ENCODE measurements around the gene POU6F2. TPM values are rescaled to one million over a fixed set of nuclear protein-coding genes. Genes with fewer than 3 reads are reported as not detected.

Gene POU6F2
- total RNA-seq, 1 donor from 2014 or later, result 0.44 TPM

GRCh38 chr7:39127058-39127457 lies 149.3 kb downstream of the POU6F2 start:
- TF ChIP-seq, protein P1, sequence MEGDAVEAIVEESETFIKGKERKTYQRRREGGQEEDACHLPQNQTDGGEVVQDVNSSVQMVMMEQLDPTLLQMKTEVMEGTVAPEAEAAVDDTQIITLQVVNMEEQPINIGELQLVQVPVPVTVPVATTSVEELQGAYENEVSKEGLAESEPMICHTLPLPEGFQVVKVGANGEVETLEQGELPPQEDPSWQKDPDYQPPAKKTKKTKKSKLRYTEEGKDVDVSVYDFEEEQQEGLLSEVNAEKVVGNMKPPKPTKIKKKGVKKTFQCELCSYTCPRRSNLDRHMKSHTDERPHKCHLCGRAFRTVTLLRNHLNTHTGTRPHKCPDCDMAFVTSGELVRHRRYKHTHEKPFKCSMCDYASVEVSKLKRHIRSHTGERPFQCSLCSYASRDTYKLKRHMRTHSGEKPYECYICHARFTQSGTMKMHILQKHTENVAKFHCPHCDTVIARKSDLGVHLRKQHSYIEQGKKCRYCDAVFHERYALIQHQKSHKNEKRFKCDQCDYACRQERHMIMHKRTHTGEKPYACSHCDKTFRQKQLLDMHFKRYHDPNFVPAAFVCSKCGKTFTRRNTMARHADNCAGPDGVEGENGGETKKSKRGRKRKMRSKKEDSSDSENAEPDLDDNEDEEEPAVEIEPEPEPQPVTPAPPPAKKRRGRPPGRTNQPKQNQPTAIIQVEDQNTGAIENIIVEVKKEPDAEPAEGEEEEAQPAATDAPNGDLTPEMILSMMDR (IDR thresholded peaks at IDR 0.05; ENCODE audit: borderline replicate concordance), result no peak
- no peak for DNase-seq
- Histone ChIP-seq H3K27ac (replicated peaks) (no peak overlapping the region), H3K36me3 (no peaks in the 10 kb centered on the region), H3K27me3 (ENCODE audit: low read depth) (peaks cover 15% of the 10 kb centered on the region), H3K9me3 (replicated peaks) (no peaks in the 10 kb centered on the region), H3K4me3 (no peak overlapping the region), H3K4me1 (no peaks in the 10 kb centered on the region)
- intact Hi-C loops (cut with micrococcal nuclease), result no loop called here

DNA sequence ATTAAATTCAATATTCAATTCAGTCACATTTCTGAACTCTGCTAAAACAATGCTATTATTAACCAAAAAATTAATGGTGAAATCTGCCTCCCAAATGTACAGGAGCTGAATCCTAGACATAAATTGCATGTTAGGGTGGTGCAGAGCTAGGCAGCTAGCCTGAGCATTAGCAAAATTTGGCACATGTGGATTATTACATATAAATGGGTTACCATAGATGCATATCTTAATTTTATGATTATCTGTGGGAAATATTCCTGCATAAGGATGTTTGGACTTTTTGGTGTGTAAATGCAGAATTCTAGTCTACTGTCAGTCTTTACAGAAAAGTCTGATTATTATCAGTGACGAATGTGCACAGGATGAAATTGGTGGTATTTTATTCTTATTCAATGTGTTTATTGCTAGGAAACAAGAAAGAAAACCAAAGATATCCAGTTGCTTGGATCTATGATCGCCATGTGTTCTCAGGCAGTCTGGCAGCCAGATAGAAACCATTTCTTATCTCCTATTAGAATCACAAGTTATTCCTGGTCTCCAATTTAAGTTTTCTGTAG lies 150.7 kb downstream of the POU6F2 start:
- no peak overlapping the region for H3K27ac ChIP-seq (replicated peaks)
- H3K4me3 ChIP-seq, result no peak overlapping the region
- peaks cover 28% of the 10 kb centered on the region for H3K27me3 ChIP-seq (ENCODE audit: low read depth)
- no peak for DNase-seq
- H3K9me3 ChIP-seq (replicated peaks), result no peaks in the 10 kb centered on the region
- no peaks in the 10 kb centered on the region for H3K36me3 ChIP-seq
- H3K4me1 ChIP-seq, result no peaks in the 10 kb centered on the region
- TF ChIP-seq, protein P1 (IDR thresholded peaks at IDR 0.05; ENCODE audit: borderline replicate concordance), result no peak
- intact Hi-C loops (cut with micrococcal nuclease), result no loop called here

DNA sequence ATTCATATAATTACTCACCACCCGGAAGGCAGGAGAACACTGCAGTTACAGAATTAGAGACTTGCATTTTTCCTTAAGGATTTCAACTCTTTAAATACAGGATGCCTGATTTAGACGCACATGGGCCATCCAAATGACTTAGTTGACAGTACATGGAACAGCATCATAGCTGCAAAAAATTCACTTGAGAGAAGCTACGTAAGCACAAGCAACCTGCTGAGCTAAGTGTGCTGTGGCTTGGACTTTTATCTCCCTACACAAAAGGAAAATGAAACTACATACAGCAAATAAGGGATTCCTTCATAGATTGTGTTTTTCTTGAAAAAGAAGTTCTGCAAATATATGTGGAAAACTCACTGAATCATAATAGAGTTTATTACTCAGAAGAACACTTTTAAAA lies 152.6 kb downstream of the POU6F2 start:
- TF ChIP-seq, protein P1 (IDR thresholded peaks at IDR 0.05; ENCODE audit: borderline replicate concordance), result no peak
- Histone ChIP-seq H3K4me3 (no peak overlapping the region), H3K27me3 (ENCODE audit: low read depth) (peaks cover 37% of the 10 kb centered on the region), H3K9me3 (replicated peaks) (no peaks in the 10 kb centered on the region), H3K4me1 (no peaks in the 10 kb centered on the region), H3K27ac (replicated peaks) (no peak overlapping the region), H3K36me3 (no peaks in the 10 kb centered on the region)
- DNase-seq, result no peak
- intact Hi-C loops (cut with micrococcal nuclease), result no loop called here

GRCh38 chr7:39130857-39131526 lies 153.3 kb downstream of the POU6F2 start:
- H3K27ac ChIP-seq (replicated peaks), result no peak overlapping the region
- TF ChIP-seq, protein P1 (IDR thresholded peaks at IDR 0.05; ENCODE audit: borderline replicate concordance), result no peak
- H3K4me1 ChIP-seq, result no peaks in the 10 kb centered on the region
- no peaks in the 10 kb centered on the region for H3K36me3 ChIP-seq
- no peaks in the 10 kb centered on the region for H3K9me3 ChIP-seq (replicated peaks)
- no peak for DNase-seq
- intact Hi-C loops (cut with micrococcal nuclease), result no loop called here
- peaks cover 37% of the 10 kb centered on the region for H3K27me3 ChIP-seq (ENCODE audit: low read depth)
- no peak overlapping the region for H3K4me3 ChIP-seq

- TF ChIP-seq, protein P1 (IDR thresholded peaks at IDR 0.05; ENCODE audit: borderline replicate concordance), result no peak
- Histone ChIP-seq H3K27me3 (ENCODE audit: low read depth) (peaks cover 37% of the 10 kb centered on the region), H3K36me3 (no peaks in the 10 kb centered on the region), H3K9me3 (replicated peaks) (peaks cover 4% of the 10 kb centered on the region), H3K4me3 (no peak overlapping the region), H3K4me1 (no peaks in the 10 kb centered on the region), H3K27ac (replicated peaks) (no peak overlapping the region)
- intact Hi-C loops (cut with micrococcal nuclease), result no loop called here
- no peak for DNase-seq
These were observed 154.6 kb downstream of the POU6F2 start for GRCh38 chr7:39132306-39132705.
